IMR-90 (cell line): Measurements from ENCODE around the gene RNF141. TPM values are rescaled to one million over a fixed set of nuclear protein-coding genes. Genes with fewer than 3 reads are reported as not detected.

Experiments
- ATAC-seq: fragments of 200-7000 bp; cut with Tn5 transposase; 2 replicates; pipeline ENCODE4 v1.9.1; 2020; ENCODE audit warnings: low read depth, mild to moderate bottlenecking, moderate library complexity
- BruUV-seq: library from RNA; stranded (reverse); fragments of 400-500 nt; replicated peaks from 2 replicates; lab custom pipeline; 2021; lab: Mats Ljungman, UMichigan
- CTCF ChIA-PET: fragments of 300-600 bp; formaldehyde crosslinking; extraction: SDS; loops from one replicate; lab custom pipeline; 2021; ENCODE audit warnings: antibody characterized with exemption; lab: Yijun Ruan, JAX
- POLR2A ChIA-PET: fragments of 300-600 bp; sonication (Branson Sonifier 250); formaldehyde crosslinking; loops from one replicate; lab custom pipeline; 2022; ENCODE audit warnings: antibody characterized with exemption; ENCODE audit not compliant: unreplicated experiment; lab: Charles Lee
- DNase-seq: peaks from one replicate; pipeline ENCODE4 v3.0.0; 2013
- H2AFZ ChIP-seq: replicated peaks from 2 replicates; pipeline ENCODE3; 2013; ENCODE audit warnings: low read length, mild to moderate bottlenecking; ENCODE audit not compliant: poor library complexity
- H2AK5ac ChIP-seq: 2 replicates; pipeline ENCODE4 v1.6.1; 2013; ENCODE audit warnings: low read depth, low read length, inconsistent platforms
- H2AK9ac ChIP-seq: replicated peaks from 2 replicates; pipeline ENCODE3; 2013; ENCODE audit warnings: mild to moderate bottlenecking, low read depth, low read length, moderate library complexity; ENCODE audit not compliant: poor library complexity
- H2BK120ac ChIP-seq: 2 replicates; pipeline ENCODE4 v1.6.1; 2013; ENCODE audit warnings: low read depth, low read length, inconsistent platforms
- H2BK15ac ChIP-seq: 3 replicates; pipeline ENCODE4 v1.6.1; 2013; ENCODE audit warnings: low read depth, low read length, inconsistent platforms
- H2BK20ac ChIP-seq: 2 replicates; pipeline ENCODE4 v1.6.1; 2013; ENCODE audit warnings: low read depth, mild to moderate bottlenecking, inconsistent platforms, low read length, moderate library complexity
- H2BK5ac ChIP-seq: 2 replicates; pipeline ENCODE4 v1.6.1; 2013; ENCODE audit warnings: mild to moderate bottlenecking, low read depth, low read length, inconsistent platforms; ENCODE audit not compliant: poor library complexity, severe bottlenecking
- H3K14ac ChIP-seq: replicated peaks from 2 replicates; pipeline ENCODE4 v1.6.1; 2013; ENCODE audit warnings: low read depth, low read length, inconsistent platforms
- H3K18ac ChIP-seq: 2 replicates; pipeline ENCODE4 v1.6.1; 2013; ENCODE audit warnings: low read depth, low read length, control low read depth
- H3K23ac ChIP-seq: 2 replicates; pipeline ENCODE4 v1.6.1; 2013; ENCODE audit warnings: low read depth, low read length, inconsistent platforms
- H3K27ac ChIP-seq: 2 replicates; pipeline ENCODE4 v1.5.1; 2013; ENCODE audit warnings: mild to moderate bottlenecking, control low read depth, low read length; ENCODE audit not compliant: insufficient read depth
- H3K27me3 ChIP-seq: 2 replicates; pipeline ENCODE4 v1.6.1; 2013; ENCODE audit warnings: low read length; ENCODE audit not compliant: control insufficient read depth, insufficient read depth
- H3K36me3 ChIP-seq: 2 replicates; pipeline ENCODE4 v1.6.1; 2013; ENCODE audit warnings: low read length, mixed read lengths; ENCODE audit not compliant: control insufficient read depth, insufficient read depth
- H3K4ac ChIP-seq: 2 replicates; pipeline ENCODE4 v1.6.1; 2013; ENCODE audit warnings: low read depth, low read length, inconsistent platforms
- H3K4me1 ChIP-seq: 2 replicates; pipeline ENCODE4 v1.6.1; 2013; ENCODE audit warnings: low read length, mixed read lengths; ENCODE audit not compliant: control insufficient read depth, insufficient read depth
- H3K4me2 ChIP-seq: 2 replicates; pipeline ENCODE4 v1.6.1; 2013; ENCODE audit warnings: low read depth, mild to moderate bottlenecking, control low read depth, low read length, moderate library complexity
- H3K4me3 ChIP-seq: 2 replicates; pipeline ENCODE4 v1.5.1; 2013; ENCODE audit warnings: low read depth, mild to moderate bottlenecking, control low read depth, low read length, moderate library complexity; ENCODE audit not compliant: insufficient read depth
- H3K56ac ChIP-seq: 2 replicates; pipeline ENCODE4 v1.6.1; 2013; ENCODE audit warnings: low read length, inconsistent platforms; ENCODE audit not compliant: insufficient read depth; ENCODE audit errors: extremely low read depth
- H3K79me1 ChIP-seq, 2 experiments: 2 replicates each; pipeline ENCODE4 v1.6.1; 2013; ENCODE audit warnings: low read length in 2 of 2, inconsistent platforms in 1 of 2, low read depth in 1 of 2
- H3K9ac ChIP-seq: 2 replicates; pipeline ENCODE4 v1.6.1; 2013; ENCODE audit warnings: low read depth, low read length, control low read depth
- H3K9me1 ChIP-seq: 2 replicates; pipeline ENCODE4 v1.6.1; 2013; ENCODE audit warnings: low read length, inconsistent platforms; ENCODE audit not compliant: insufficient read depth
- H3K9me3 ChIP-seq: 2 replicates; pipeline ENCODE4 v1.6.1; 2013; ENCODE audit warnings: low read length; ENCODE audit not compliant: control insufficient read depth, insufficient read depth
- H4K20me1 ChIP-seq: 2 replicates; pipeline ENCODE4 v1.6.1; 2013; ENCODE audit warnings: low read length, inconsistent platforms; ENCODE audit not compliant: insufficient read depth
- H4K5ac ChIP-seq: 2 replicates; pipeline ENCODE4 v1.6.1; 2013; ENCODE audit warnings: mild to moderate bottlenecking, low read depth, low read length, control low read depth
- H4K8ac ChIP-seq, 2 experiments: 2 replicates each; pipeline ENCODE4 v1.6.1; 2013; ENCODE audit warnings: low read depth in 2 of 2, low read length in 2 of 2, control low read depth in 1 of 2, inconsistent platforms in 1 of 2
- H4K91ac ChIP-seq: 2 replicates; pipeline ENCODE4 v1.6.1; 2013; ENCODE audit warnings: low read depth, low read length, inconsistent platforms; ENCODE audit not compliant: insufficient read depth
- BHLHE40 ChIP-seq: fragments of 150-350 bp; IDR thresholded peaks from 2 replicates; pipeline ENCODE4 v1.6.1; 2016; ENCODE audit warnings: mild to moderate bottlenecking, low read depth, low read length
- CEBPB ChIP-seq: IDR thresholded peaks from 2 replicates; pipeline ENCODE4 v1.6.1; 2012; ENCODE audit warnings: low read depth, low read length, improper control_type of control experiment
- CHD1 ChIP-seq: IDR thresholded peaks from 2 replicates; pipeline ENCODE4 v1.6.1; 2012; ENCODE audit warnings: low read depth, low read length, improper control_type of control experiment
- CTCF ChIP-seq: conservative IDR thresholded peaks from 2 replicates; pipeline ENCODE4 v1.5.1; 2012; ENCODE audit warnings: mild to moderate bottlenecking, low read depth, low read length, improper control_type of control experiment
- ELK1 ChIP-seq: fragments of 150-350 bp; IDR thresholded peaks from 2 replicates; pipeline ENCODE4 v1.6.1; 2016; ENCODE audit warnings: low read depth, mild to moderate bottlenecking, low read length, moderate library complexity, borderline replicate concordance
- MAFK ChIP-seq: IDR thresholded peaks from 2 replicates; pipeline ENCODE4 v1.6.1; 2012; ENCODE audit warnings: low read depth, low read length, improper control_type of control experiment
- MAZ ChIP-seq: IDR thresholded peaks from 2 replicates; pipeline ENCODE4 v1.6.1; 2012; ENCODE audit warnings: low read depth, mild to moderate bottlenecking, low read length, improper control_type of control experiment, moderate library complexity, borderline replicate concordance
- MXI1 ChIP-seq: IDR thresholded peaks from 2 replicates; pipeline ENCODE4 v1.6.1; 2012; ENCODE audit warnings: low read depth, mild to moderate bottlenecking, low read length, moderate library complexity, borderline replicate concordance
- NFE2L2 ChIP-seq: fragments of 150-350 bp; IDR thresholded peaks from 2 replicates; pipeline ENCODE4 v1.6.1; 2016; ENCODE audit warnings: low read depth, mild to moderate bottlenecking, low read length
- RAD21 ChIP-seq: IDR thresholded peaks from 2 replicates; pipeline ENCODE4 v1.6.1; 2012; ENCODE audit warnings: low read length, improper control_type of control experiment
- RFX5 ChIP-seq: IDR thresholded peaks from 2 replicates; pipeline ENCODE4 v1.8.0; 2012; ENCODE audit warnings: low read depth, mild to moderate bottlenecking, low read length, moderate library complexity
- SMC3 ChIP-seq: fragments of 150-350 bp; IDR thresholded peaks from 2 replicates; pipeline ENCODE4 v1.6.1; 2016; ENCODE audit warnings: low read depth, mild to moderate bottlenecking, antibody characterized with exemption, low read length, moderate library complexity
- USF2 ChIP-seq: fragments of 150-350 bp; IDR thresholded peaks from 2 replicates; pipeline ENCODE4 v1.6.1; 2017; ENCODE audit warnings: mild to moderate bottlenecking, antibody characterized with exemption, low read length, low read depth
- WGBS, 2 experiments: methylation state at CpG; one replicate each; pipeline versions ENCODE4 v1.1.5 to v1.1.7; 2013; ENCODE audit warnings: missing lambda C conversion rate in 2 of 2; ENCODE audit not compliant: insufficient read length in 1 of 2; ENCODE audit errors: extremely low coverage in 2 of 2; 5-methylcytosine and 5-hydroxymethylcytosine counted together
- dilution Hi-C: fragments of 300-500 bp; cut with HindIII; formaldehyde crosslinking; loops from one replicate; pipeline ENCODE4 v1.14.3; 2018; ENCODE audit warnings: low sequenced_read_pairs; ENCODE audit not compliant: unreplicated experiment
- in situ Hi-C: fragments of 300-500 bp; cut with MboI; formaldehyde crosslinking; loops from 3 replicates; pipeline ENCODE4 v1.14.3; 2019; ENCODE audit warnings: low sequenced_read_pairs, inconsistent platforms, mixed read lengths
- intact Hi-C: fragments of 100-400 bp; cut with micrococcal nuclease; formaldehyde crosslinking; loops from 2 replicates; pipeline ENCODE4 v1.10.0; 2022
- polyA plus RNA-seq, 3 experiments: library from polyadenylated mRNA; depleted of rRNA; stranded (reverse); fragments of >200 nt; gene quantifications; 2 replicates each; pipeline ENCODE4 v1.2.3, GENCODE V29; 2012; ENCODE audit warnings: low replicate concordance in 1 of 3
- total RNA-seq: library from RNA; depleted of rRNA; stranded (reverse); fragments of >200 nt; gene quantifications from 2 replicates; pipeline ENCODE4 v1.2.3, GENCODE V29; 2012

The RNF141 gene
- total and polyA plus RNA-seq, 2 of the 4 experiments (the other 2 are of a cell fraction): 13.8 to 18.6 TPM

- Histone ChIP-seq H3K4me2 (no peak overlapping the region), H3K9ac (no peak overlapping the region), H4K20me1 (no peaks in the 10 kb centered on the region), H3K27ac (peak overlapping the region; percentile 7; the same call in 1 of the 2 replicates), H2BK120ac (peak overlapping the region; percentile 39; the same call in 1 of the 2 replicates), H3K18ac (no peak overlapping the region), H4K91ac (no peak overlapping the region), H3K9me1 (0 out of 2 replicates have a peak, but pooled peaks cover 9% of the 10 kb centered on the region), H2BK20ac (no peak overlapping the region), H2AK9ac (no peak overlapping the region), H3K14ac (peak overlapping the region; percentile 24; the same call in 1 of the 2 replicates), H3K4me1 (peaks cover 4% of the 10 kb centered on the region; the same call in 1 of the 2 replicates), H3K4me3 (no peak overlapping the region), H2BK15ac (no peak overlapping the region), H3K9me3 (no peaks in the 10 kb centered on the region), H3K79me1 (peaks cover 0 to 16% of the 10 kb centered on the region in 2 experiments; a peak in 3 of 4 replicates), H2AFZ (no peak overlapping the region), H3K27me3 (no peaks in the 10 kb centered on the region), H4K5ac (no peak overlapping the region), H2BK5ac (peak overlapping the region; percentile 34), H3K4ac (peak overlapping the region; percentile 38), H4K8ac (peak overlapping the region in 1 of 2 experiments; percentile 7; a peak in 1 of 4 replicates), H3K56ac (no peak overlapping the region), H3K23ac (peak overlapping the region; percentile 18; the same call in 1 of the 2 replicates), H3K36me3 (peaks cover 17% of the 10 kb centered on the region), H2AK5ac (0 out of 2 replicates have a peak overlapping the region, but pooled peaks have one; percentile 42)
- CTCF ChIA-PET: interaction anchor here (0.6 kb wide), 1 partner anchor 32 kb away, joined by 3 read pairs; no protein-coding TSS in a partner anchor
- TF ChIP-seq ELK1 (no peak), MAFK (no peak), CTCF (no peak), MXI1 (no peak), BHLHE40 (no peak), RFX5 (no peak), RAD21 (no peak), CHD1 (no peak), SMC3 (no peak), MAZ (no peak), USF2 (no peak), CEBPB (no peak), NFE2L2 (no peak)
- ATAC-seq (peak; percentile 19), DNase-seq (peak; percentile 14)
- dilution Hi-C loops: loop anchor here (25.0 kb wide), 1 partner anchor 223 kb away; no protein-coding TSS in a partner anchor
- POLR2A ChIA-PET: interaction anchor here (0.6 kb wide), 1 partner anchor 20 kb away, joined by 4 read pairs; no protein-coding TSS in a partner anchor
- WGBS, 2 experiments: no CpG with 5 or more reads among the region's 2 CpGs
- intact Hi-C loops: loop anchor here (1.0 to 5.0 kb wide), 3 partner anchors 107 to 221 kb away; no protein-coding TSS in a partner anchor
- in situ Hi-C loops: loop anchor here (5.0 kb wide), 1 partner anchor 223 kb away; no protein-coding TSS in a partner anchor
- BruUV-seq: no TSS peak
These were observed 26.3 kb downstream of the RNF141 start for GRCh38 chr11:10514709-10515108.
